Hepatocyte (in vitro differentiated cells): ENCODE measurements around the gene HSPB2. TPM values are rescaled to one million over a fixed set of nuclear protein-coding genes. Genes with fewer than 3 reads are reported as not detected.

Experiments used
- DNase-seq: peaks from one replicate; pipeline ENCODE4 v3.0.0-alpha.2; 2016; ENCODE audit warnings: low spot score
- H2AFZ ChIP-seq: fragments of 200-600 bp; sonication (generic); 2 replicates; pipeline ENCODE4 v1.6.0; 2016; ENCODE audit warnings: antibody characterized with exemption, mild to moderate bottlenecking
- H3K27ac ChIP-seq: fragments of 200-600 bp; sonication (generic); 2 replicates; pipeline ENCODE4 v1.5.1; 2016; ENCODE audit warnings: mild to moderate bottlenecking
- H3K27me3 ChIP-seq: fragments of 200-600 bp; sonication (generic); 2 replicates; pipeline ENCODE4 v1.6.1; 2016
- H3K36me3 ChIP-seq: fragments of 200-600 bp; sonication (generic); replicated peaks from 2 replicates; pipeline ENCODE4 v1.5.1; 2016; ENCODE audit warnings: low read depth; ENCODE audit not compliant: insufficient read depth
- H3K4me1 ChIP-seq: fragments of 200-600 bp; sonication (generic); 2 replicates; pipeline ENCODE4 v1.5.1; 2016; ENCODE audit warnings: mild to moderate bottlenecking, moderate library complexity; ENCODE audit not compliant: insufficient read depth
- H3K4me2 ChIP-seq: fragments of 200-600 bp; sonication (generic); 2 replicates; pipeline ENCODE4 v1.6.0; 2016
- H3K4me3 ChIP-seq: fragments of 200-600 bp; sonication (generic); 2 replicates; pipeline ENCODE4 v1.5.1; 2016; ENCODE audit warnings: mild to moderate bottlenecking
- H3K79me2 ChIP-seq: fragments of 200-600 bp; sonication (generic); 2 replicates; pipeline ENCODE4 v1.6.0; 2017; ENCODE audit warnings: mild to moderate bottlenecking
- H3K9me2 ChIP-seq: fragments of 200-600 bp; sonication (generic); replicated peaks from 2 replicates; pipeline ENCODE4 v1.6.0; 2017; ENCODE audit warnings: mild to moderate bottlenecking; ENCODE audit not compliant: insufficient read depth
- H3K9me3 ChIP-seq: fragments of 200-600 bp; sonication (generic); 2 replicates; pipeline ENCODE4 v1.5.1; 2016; ENCODE audit warnings: low read depth, mild to moderate bottlenecking
- H4K20me1 ChIP-seq: fragments of 200-600 bp; sonication (generic); 2 replicates; pipeline ENCODE4 v1.6.0; 2016; ENCODE audit warnings: mild to moderate bottlenecking; ENCODE audit not compliant: insufficient read depth, poor library complexity, severe bottlenecking
- EZH2 ChIP-seq: fragments of 200-600 bp; sonication (generic); IDR thresholded peaks from 2 replicates; pipeline ENCODE4 v1.6.1; 2016; ENCODE audit warnings: antibody characterized with exemption, mild to moderate bottlenecking, borderline replicate concordance
- EZH2phosphoT487 ChIP-seq: fragments of 200-600 bp; sonication (generic); IDR thresholded peaks from one replicate; pipeline ENCODE4 v1.6.1; 2018; ENCODE audit warnings: antibody characterized with exemption, mild to moderate bottlenecking, low read depth, moderate library complexity; ENCODE audit not compliant: unreplicated experiment, severe bottlenecking
- WGBS: methylation state at CpG from one replicate; pipeline ENCODE4 v1.1.6; 2016; ENCODE audit warnings: low lambda C conversion rate; ENCODE audit errors: missing lambda C conversion rate; 5-methylcytosine and 5-hydroxymethylcytosine counted together
- polyA plus RNA-seq: library from polyadenylated mRNA; unstranded; fragments of >200 nt; fragmentation: Nextera tagmentation; extraction: Ambion mirVana; gene quantifications from 2 replicates; pipeline ENCODE4 v1.2.1, GENCODE V29; 2016
- small RNA-seq: library from RNA; depleted of rRNA; stranded (forward); fragments of <200 nt; gene quantifications from one replicate; pipeline ENCODE3, GENCODE V24; 2014
- total RNA-seq: library from RNA; depleted of rRNA; stranded (reverse); fragments of >200 nt; gene quantifications from 2 replicates; pipeline ENCODE4 v1.2.3, GENCODE V29; 2014
- TF ChIP-seq, protein P1 (sequence below): fragments of 200-600 bp; sonication (generic); IDR thresholded peaks from 2 replicates; pipeline ENCODE4 v1.5.1; 2016; ENCODE audit warnings: antibody characterized with exemption, mild to moderate bottlenecking; ENCODE audit not compliant: poor library complexity

The HSPB2 gene
- total and polyA plus RNA-seq, 2 experiments from 2014 or later = 0.29 TPM; not detected in 1

DNA sequence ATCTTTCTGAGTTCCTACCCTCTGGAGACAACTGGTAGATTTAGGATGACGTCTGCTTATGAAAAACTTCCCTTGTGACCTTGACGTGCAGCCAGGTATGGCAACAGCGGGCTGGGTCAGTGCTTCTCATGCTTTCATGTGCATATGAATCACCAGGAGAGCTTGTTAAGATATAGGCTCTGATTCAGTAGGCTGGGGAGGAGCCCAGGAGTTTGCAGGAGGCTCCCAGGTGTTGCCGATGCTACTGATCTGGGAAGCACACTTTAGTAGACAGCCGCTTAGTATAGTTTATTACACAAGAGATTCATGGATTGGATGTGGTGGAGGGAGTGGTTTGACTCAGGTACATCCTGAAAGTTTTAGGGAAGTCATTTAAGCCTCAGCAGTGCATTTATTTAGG lies 48.4 kb downstream of the HSPB2 start:
- DNase-seq = peak; percentile 87
- Histone ChIP-seq H3K4me2 (peak overlapping the region; percentile 1), H3K9me3 (no peaks in the 10 kb centered on the region), H3K4me3 (no peak overlapping the region), H3K36me3 (no peaks in the 10 kb centered on the region), H3K27ac (peak overlapping the region; percentile 97), H3K27me3 (no peaks in the 10 kb centered on the region), H4K20me1 (no peaks in the 10 kb centered on the region), H3K4me1 (peaks cover 6% of the 10 kb centered on the region), H3K79me2 (no peaks in the 10 kb centered on the region), H2AFZ (no peak overlapping the region), H3K9me2 (no peaks in the 10 kb centered on the region)
- TF ChIP-seq, protein P1, sequence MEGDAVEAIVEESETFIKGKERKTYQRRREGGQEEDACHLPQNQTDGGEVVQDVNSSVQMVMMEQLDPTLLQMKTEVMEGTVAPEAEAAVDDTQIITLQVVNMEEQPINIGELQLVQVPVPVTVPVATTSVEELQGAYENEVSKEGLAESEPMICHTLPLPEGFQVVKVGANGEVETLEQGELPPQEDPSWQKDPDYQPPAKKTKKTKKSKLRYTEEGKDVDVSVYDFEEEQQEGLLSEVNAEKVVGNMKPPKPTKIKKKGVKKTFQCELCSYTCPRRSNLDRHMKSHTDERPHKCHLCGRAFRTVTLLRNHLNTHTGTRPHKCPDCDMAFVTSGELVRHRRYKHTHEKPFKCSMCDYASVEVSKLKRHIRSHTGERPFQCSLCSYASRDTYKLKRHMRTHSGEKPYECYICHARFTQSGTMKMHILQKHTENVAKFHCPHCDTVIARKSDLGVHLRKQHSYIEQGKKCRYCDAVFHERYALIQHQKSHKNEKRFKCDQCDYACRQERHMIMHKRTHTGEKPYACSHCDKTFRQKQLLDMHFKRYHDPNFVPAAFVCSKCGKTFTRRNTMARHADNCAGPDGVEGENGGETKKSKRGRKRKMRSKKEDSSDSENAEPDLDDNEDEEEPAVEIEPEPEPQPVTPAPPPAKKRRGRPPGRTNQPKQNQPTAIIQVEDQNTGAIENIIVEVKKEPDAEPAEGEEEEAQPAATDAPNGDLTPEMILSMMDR = no peak
- TF ChIP-seq EZH2 (no peak), EZH2phosphoT487 (no peak)
- 43% methylated on average over 5 of the region's 5 CpGs for WGBS

- Histone ChIP-seq H2AFZ (no peak overlapping the region), H3K27me3 (no peaks in the 10 kb centered on the region), H3K9me3 (no peaks in the 10 kb centered on the region), H3K27ac (peak overlapping the region; percentile 94), H3K79me2 (no peaks in the 10 kb centered on the region), H3K4me3 (no peak overlapping the region), H3K4me1 (peaks cover 6% of the 10 kb centered on the region), H4K20me1 (no peaks in the 10 kb centered on the region), H3K9me2 (no peaks in the 10 kb centered on the region), H3K36me3 (no peaks in the 10 kb centered on the region), H3K4me2 (peak overlapping the region; percentile 1)
- no peak for DNase-seq
- 57% methylated on average over 6 of the region's 6 CpGs for WGBS
- TF ChIP-seq EZH2phosphoT487 = no peak
These were observed 49.1 kb downstream of the HSPB2 start for GRCh38 chr11:111961389-111962300.

Small RNAs within 50 kb of the gene (small RNA-seq; reads per million reads assigned to genes)
- not detected for gene C11orf52
- gene GNG5P3 = not detected
- not detected for gene RNA5SP351
- 0.09 reads per million for gene RPL37AP8

Other genes starting within 250 kb of the HSPB2 start
- gene PPP2R1B, start 146.3 kb upstream of the HSPB2 start, total RNA-seq = 41.0 and 43.5 TPM in 2 replicates
- 22.7 and 25.3 TPM in 2 replicates for gene PPP2R1B, start 146.3 kb upstream of the HSPB2 start, polyA plus RNA-seq
- 42.0 and 52.4 TPM in 2 replicates for gene ALG9, start 41.2 kb upstream of the HSPB2 start, total RNA-seq
- gene ALG9, start 41.2 kb upstream of the HSPB2 start, polyA plus RNA-seq = 22.6 and 38.7 TPM in 2 replicates
- gene FDXACB1, start 33.6 kb upstream of the HSPB2 start, total RNA-seq = 2.3 and 2.6 TPM in 2 replicates
- 0.64 and 2.2 TPM in 2 replicates for gene FDXACB1, start 33.6 kb upstream of the HSPB2 start, polyA plus RNA-seq
- gene CFAP68, start 33.2 kb upstream of the HSPB2 start, total RNA-seq = 21.1 and 24.6 TPM in 2 replicates
- gene CFAP68, start 33.2 kb upstream of the HSPB2 start, polyA plus RNA-seq = 19.9 and 21.8 TPM in 2 replicates
- 15.7 and 20.5 TPM in 2 replicates for gene CRYAB, start 964 bp upstream of the HSPB2 start, total RNA-seq
- 64.8 and 123 TPM in 2 replicates for gene CRYAB, start 964 bp upstream of the HSPB2 start, polyA plus RNA-seq
- 8.7 and 14.8 TPM in 2 replicates for gene C11orf52, start 6.2 kb downstream of the HSPB2 start, total RNA-seq
- 21.1 and 23.7 TPM in 2 replicates for gene C11orf52, start 6.2 kb downstream of the HSPB2 start, polyA plus RNA-seq
- 14.7 and 18.4 TPM in 2 replicates for gene DIXDC1, start 24.6 kb downstream of the HSPB2 start, total RNA-seq
- gene DIXDC1, start 24.6 kb downstream of the HSPB2 start, polyA plus RNA-seq = 5.2 and 8.2 TPM in 2 replicates
- 40.5 and 42.1 TPM in 2 replicates for gene DLAT, start 112.7 kb downstream of the HSPB2 start, total RNA-seq
- 27.9 and 32.7 TPM in 2 replicates for gene DLAT, start 112.7 kb downstream of the HSPB2 start, polyA plus RNA-seq
- gene PIH1D2, start 161.3 kb downstream of the HSPB2 start, total RNA-seq = 0.60 and 1.7 TPM in 2 replicates
- gene PIH1D2, start 161.3 kb downstream of the HSPB2 start, polyA plus RNA-seq = 2.2 and 3.1 TPM in 2 replicates
- 21.2 and 24.6 TPM in 2 replicates for gene NKAPD1, start 161.6 kb downstream of the HSPB2 start, total RNA-seq
- gene NKAPD1, start 161.6 kb downstream of the HSPB2 start, polyA plus RNA-seq = 8.8 and 21.5 TPM in 2 replicates
- 62.5 and 62.8 TPM in 2 replicates for gene TIMM8B, start 174.0 kb downstream of the HSPB2 start, total RNA-seq
- 126 and 128 TPM in 2 replicates for gene TIMM8B, start 174.0 kb downstream of the HSPB2 start, polyA plus RNA-seq
- 151 and 152 TPM in 2 replicates for gene SDHD, start 174.1 kb downstream of the HSPB2 start, total RNA-seq
- 144 and 158 TPM in 2 replicates for gene SDHD, start 174.1 kb downstream of the HSPB2 start, polyA plus RNA-seq